Ishikawa (cell line): ENCODE data around the gene PXDN.

Source experiments
- CEBPB ChIP-seq: IDR thresholded peaks from 2 replicates; pipeline ENCODE4 v1.6.1; 2012
- EGR1 ChIP-seq: IDR thresholded peaks from 2 replicates; pipeline ENCODE4 v1.6.1; 2012
- EP300 ChIP-seq: IDR thresholded peaks from 2 replicates; pipeline ENCODE4 v1.6.1; 2012; ENCODE audit warnings: borderline replicate concordance
- MAX ChIP-seq: IDR thresholded peaks from 2 replicates; pipeline ENCODE4 v1.6.1; 2012
- RAD21 ChIP-seq: IDR thresholded peaks from 2 replicates; pipeline ENCODE4 v1.6.1; 2012; ENCODE audit warnings: low read depth
- REST ChIP-seq: IDR thresholded peaks from 2 replicates; pipeline ENCODE4 v1.6.1; 2012; ENCODE audit warnings: low read depth, mild to moderate bottlenecking
- TAF1 ChIP-seq: IDR thresholded peaks from 2 replicates; pipeline ENCODE4 v1.6.1; 2012; ENCODE audit warnings: low read depth, mild to moderate bottlenecking
- TCF12 ChIP-seq: IDR thresholded peaks from 2 replicates; pipeline ENCODE4 v1.6.1; 2012; ENCODE audit warnings: low read depth
- TEAD4 ChIP-seq: IDR thresholded peaks from 2 replicates; pipeline ENCODE4 v1.6.1; 2012
- USF1 ChIP-seq: IDR thresholded peaks from 2 replicates; pipeline ENCODE4 v1.6.1; 2012
- YY1 ChIP-seq: IDR thresholded peaks from 2 replicates; pipeline ENCODE4 v1.6.1; 2012; ENCODE audit warnings: low read depth

GRCh38 chr2:1727796-1728474 lies 16.4 kb downstream of the PXDN start:
- TF ChIP-seq RAD21 (no peak), TCF12 (no peak), TAF1 (no peak), REST (no peak), EP300 (no peak), YY1 (no peak), MAX (no peak), CEBPB (no peak), EGR1 (no peak), TEAD4 (no peak), USF1 (no peak)
